Ascending aorta (tissue), 2 donors: ENCODE data around the gene ENAH. TPM values are rescaled to one million over a fixed set of nuclear protein-coding genes. Genes with fewer than 3 reads are reported as not detected.
"Not testable (repeated sequence)": the region's sequence is repeated elsewhere in the genome, so short reads cannot be mapped to it uniquely, and the experiment has no call there.

Experiments
- DNase-seq, 2 donors: peaks; one replicate each; pipeline ENCODE4 v3.0.0-alpha.2; 2019; ENCODE audit warnings: low spot score in 2 of 2
- H3K27ac ChIP-seq, 2 donors: fragments of 200-600 bp; sonication (generic); one replicate each; pipeline ENCODE4 v1.5.1; 2016 to 2017; ENCODE audit warnings: mild to moderate bottlenecking in 1 of 2
- H3K27me3 ChIP-seq: fragments of 200-600 bp; sonication (generic); one replicate; pipeline ENCODE4 v1.5.1; 2017
- H3K36me3 ChIP-seq, 2 donors: fragments of 200-600 bp; sonication (generic); one replicate each; pipeline ENCODE4 v1.5.1; 2016
- H3K4me1 ChIP-seq, 2 donors: fragments of 200-600 bp; sonication (generic); one replicate each; pipeline ENCODE4 v1.5.1; 2016 to 2017; ENCODE audit warnings: mild to moderate bottlenecking in 1 of 2
- H3K4me3 ChIP-seq, 2 donors: fragments of 200-600 bp; sonication (generic); one replicate each; pipeline ENCODE4 v1.5.1; 2016 to 2017; ENCODE audit warnings: mild to moderate bottlenecking in 1 of 2
- H3K9me3 ChIP-seq, 2 donors: fragments of 200-600 bp; sonication (generic); one replicate each; pipeline ENCODE4 v1.5.1; 2016
- CTCF ChIP-seq, 3 experiments: fragments of 200-600 bp in 2 of 3; fragments of 450-650 bp in 1 of 3; sonication (generic) in 2 of 3; IDR thresholded peaks; one replicate each; pipeline ENCODE4 v1.5.1; 2016 to 2019; ENCODE audit warnings: antibody characterized with exemption in 3 of 3, mild to moderate bottlenecking in 1 of 3, moderate library complexity in 1 of 3
- intact Hi-C: fragments of 100-400 bp; cut with DNase I; formaldehyde crosslinking; loops from one replicate; pipeline ENCODE4 v1.15.1; 2023
- total RNA-seq: library from RNA; depleted of rRNA; stranded (reverse); fragments of >200 nt; gene quantifications from one replicate; pipeline ENCODE4 v1.1.0, GENCODE V29; 2016

The ENAH gene
- total RNA-seq, 1 donor from 2014 or later = 103 TPM

GRCh38 chr1:225477296-225477911 lies 175.5 kb downstream of the ENAH start:
- H3K4me3 ChIP-seq = no peak overlapping the region
- no peaks in the 10 kb centered on the region for H3K9me3 ChIP-seq
- no peak for DNase-seq
- H3K36me3 ChIP-seq = no peaks in the 10 kb centered on the region
- no peak for TF ChIP-seq CTCF (IDR thresholded peaks at IDR 0.05)
- intact Hi-C loops = loop anchor here (5.0 kb wide), 2 partner anchors 75 to 175 kb away; partner anchors contain the start of gene ENAH
- H3K27me3 ChIP-seq = no peaks in the 10 kb centered on the region
- no peak overlapping the region for H3K27ac ChIP-seq
- H3K4me1 ChIP-seq = peaks cover 0 to 21% of the 10 kb centered on the region in 2 donors

GRCh38 chr1:225476538-225476988 lies 176.4 kb downstream of the ENAH start:
- no peak for TF ChIP-seq CTCF (IDR thresholded peaks at IDR 0.05)
- intact Hi-C loops = loop anchor here (5.0 kb wide), 2 partner anchors 76 to 176 kb away; partner anchors contain the start of gene ENAH
- H3K36me3 ChIP-seq = no peaks in the 10 kb centered on the region
- DNase-seq = peak in 1 of 2 donors; percentile 57
- no peaks in the 10 kb centered on the region for H3K9me3 ChIP-seq
- H3K4me3 ChIP-seq = no peak overlapping the region
- H3K27ac ChIP-seq = no peak overlapping the region
- no peaks in the 10 kb centered on the region for H3K27me3 ChIP-seq
- H3K4me1 ChIP-seq = peaks cover 0 to 13% of the 10 kb centered on the region in 2 donors

DNA sequence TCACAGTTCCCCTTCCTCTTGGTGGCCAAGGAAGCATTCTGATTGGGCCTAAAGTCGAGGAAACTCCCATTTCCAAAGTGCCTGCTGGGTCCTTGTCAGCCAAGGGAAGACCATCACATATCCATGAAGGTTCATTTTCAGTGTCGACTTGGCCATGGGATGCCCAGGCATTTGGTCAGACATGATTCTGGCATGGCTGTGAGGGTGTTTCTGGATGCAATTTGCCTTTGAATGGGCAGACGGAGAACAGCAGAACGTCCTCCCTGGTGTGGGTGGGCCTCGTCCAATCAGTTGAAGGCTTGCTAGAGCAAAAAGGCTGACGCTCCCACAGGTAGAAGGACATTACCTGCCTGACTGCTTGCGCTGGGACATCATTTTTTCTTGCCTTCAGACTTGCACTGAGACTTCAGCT lies 176.8 kb downstream of the ENAH start:
- DNase-seq = peak in 1 of 2 donors; percentile 56
- H3K36me3 ChIP-seq = no peaks in the 10 kb centered on the region
- peaks cover 0 to 13% of the 10 kb centered on the region in 2 donors for H3K4me1 ChIP-seq
- no peaks in the 10 kb centered on the region for H3K9me3 ChIP-seq
- H3K27me3 ChIP-seq = no peaks in the 10 kb centered on the region
- intact Hi-C loops = loop anchor here (5.0 kb wide), 2 partner anchors 76 to 176 kb away; partner anchors contain the start of gene ENAH
- no peak overlapping the region for H3K27ac ChIP-seq
- TF ChIP-seq CTCF (IDR thresholded peaks at IDR 0.05) = no peak
- H3K4me3 ChIP-seq = no peak overlapping the region

GRCh38 chr1:225474986-225475820 lies 177.7 kb downstream of the ENAH start:
- TF ChIP-seq CTCF (IDR thresholded peaks at IDR 0.05) = peak; percentile 100
- H3K27ac ChIP-seq = no peak overlapping the region

GRCh38 chr1:225474439-225474985 lies 178.4 kb downstream of the ENAH start:
- no peaks in the 10 kb centered on the region for H3K36me3 ChIP-seq
- TF ChIP-seq CTCF (IDR thresholded peaks at IDR 0.05) = no peak
- H3K4me3 ChIP-seq = no peak overlapping the region
- H3K9me3 ChIP-seq = no peaks in the 10 kb centered on the region
- peaks cover 0 to 13% of the 10 kb centered on the region in 2 donors for H3K4me1 ChIP-seq
- DNase-seq = peak in 1 of 2 donors; percentile 62
- H3K27me3 ChIP-seq = no peaks in the 10 kb centered on the region
- intact Hi-C loops = loop anchor here (2.0 kb wide), 1 partner anchor 502 kb away; no protein-coding TSS in a partner anchor
- no peak overlapping the region for H3K27ac ChIP-seq

More at GRCh38 chr1:225474986-225475820, 177.7 kb downstream of the ENAH start:
- H3K36me3 ChIP-seq = no peaks in the 10 kb centered on the region
- H3K9me3 ChIP-seq = no peaks in the 10 kb centered on the region
- peak overlapping the region in 1 of 2 donors; percentile 34 for H3K4me3 ChIP-seq
- intact Hi-C loops = loop anchor here (1.0 to 5.0 kb wide), 7 partner anchors 77 to 502 kb away; partner anchors contain the start of genes ENAH and EPHX1
- DNase-seq = peak in 1 of 2 donors; percentile 83
- H3K27me3 ChIP-seq = no peaks in the 10 kb centered on the region
- peaks cover 0 to 13% of the 10 kb centered on the region in 2 donors for H3K4me1 ChIP-seq

- H3K4me1 ChIP-seq = not testable (repeated sequence)
These were observed 179.1 kb downstream of the ENAH start for GRCh38 chr1:225473676-225474438.

GRCh38 chr1:225473266-225473665 lies 179.7 kb downstream of the ENAH start:
- H3K27me3 ChIP-seq, intact Hi-C loops, H3K27ac ChIP-seq, H3K9me3 ChIP-seq, H3K4me1 ChIP-seq, H3K4me3 ChIP-seq, H3K36me3 ChIP-seq: not testable (repeated sequence)
- DNase-seq = peak in 1 of 2 donors; percentile 50

More at GRCh38 chr1:225473676-225474438, 179.1 kb downstream of the ENAH start:
- not testable (repeated sequence) for H3K27me3 ChIP-seq, H3K27ac ChIP-seq, H3K36me3 ChIP-seq, H3K4me3 ChIP-seq, H3K9me3 ChIP-seq
- DNase-seq = peak in 1 of 2 donors; percentile 51
- intact Hi-C loops = loop anchor here (2.0 kb wide), 1 partner anchor 503 kb away; no protein-coding TSS in a partner anchor
